Measurements from ENCODE around the gene NLGN1. TPM values are rescaled to one million over a fixed set of nuclear protein-coding genes. Genes with fewer than 3 reads are reported as not detected.
A peak's percentile ranks its signal among the peaks of the same experiment; 100 is the strongest.
"Not testable (repeated sequence)": the region's sequence is repeated elsewhere in the genome, so short reads cannot be mapped to it uniquely, and the experiment has no call there.

Gene NLGN1
- total and polyA plus RNA-seq, 11 donors, result 1.8 to 27.6 (median 15.5) TPM

DNA sequence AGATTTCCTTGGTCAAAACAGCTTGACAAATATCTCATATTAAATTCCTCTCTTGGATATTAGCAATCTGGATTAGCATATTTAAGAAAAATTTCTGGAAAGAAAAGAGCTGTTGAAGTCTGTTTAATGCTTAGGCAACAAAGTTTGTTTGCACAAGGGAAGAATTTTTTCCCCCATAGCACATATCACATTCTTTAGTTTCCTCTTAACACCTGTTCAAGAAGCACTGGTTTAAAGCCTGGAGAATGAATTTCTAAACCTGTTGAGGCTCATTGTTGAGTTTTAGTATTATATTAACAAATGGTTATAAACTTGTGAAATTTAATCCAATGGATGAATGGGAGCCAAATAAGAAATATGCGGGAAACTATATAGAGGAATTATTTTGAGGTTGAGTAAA is 41.5 kb downstream of the NLGN1 start:
- H3K4me3 ChIP-seq, result no peak overlapping the region
- no peak for ATAC-seq
- DNase-seq, result no peak
- no peaks in the 10 kb centered on the region for H3K4me1 ChIP-seq
- no peaks in the 10 kb centered on the region for H3K36me3 ChIP-seq
- 86 to 96% (median 91%) methylated on average over 1 of the region's 1 CpG for WGBS, 4 donors
- no peaks in the 10 kb centered on the region for H3K9me3 ChIP-seq
- intact Hi-C loops (cut with DNase I), result no loop called here
- H3K27ac ChIP-seq, result no peak overlapping the region
- TF ChIP-seq POLR2A (IDR thresholded peaks at IDR 0.05) (no peak), CTCF (IDR thresholded peaks at IDR 0.05) (no peak)
- H3K27me3 ChIP-seq, result no peaks in the 10 kb centered on the region

DNA sequence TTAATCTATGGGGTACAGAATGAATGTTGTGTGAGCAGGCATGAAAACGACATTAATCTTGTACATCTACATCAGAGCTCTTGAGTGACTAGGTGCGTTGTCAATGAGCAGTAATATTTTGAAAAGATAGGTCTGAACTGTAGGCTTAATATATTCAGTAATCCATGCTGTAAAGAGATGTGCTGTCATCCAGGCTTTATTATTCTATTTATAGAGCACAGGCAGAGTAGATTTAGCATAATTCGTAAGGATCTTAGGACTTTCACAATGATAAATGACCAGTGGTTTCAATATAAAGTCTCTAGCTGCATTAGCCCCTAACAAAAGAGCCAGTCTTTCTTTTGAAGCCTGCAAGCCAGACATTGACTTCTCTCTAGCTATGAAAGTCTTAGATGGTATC is 43.0 kb downstream of the NLGN1 start:
- TF ChIP-seq POLR2A (IDR thresholded peaks at IDR 0.05), result no peak
- TF ChIP-seq CTCF (IDR thresholded peaks at IDR 0.05), result no peak
- Histone ChIP-seq H3K4me3 (no peak overlapping the region), H3K4me1 (no peaks in the 10 kb centered on the region), H3K36me3 (no peaks in the 10 kb centered on the region), H3K27me3 (no peaks in the 10 kb centered on the region), H3K9me3 (no peaks in the 10 kb centered on the region), H3K27ac (no peak overlapping the region)
- intact Hi-C loops (cut with DNase I), result no loop called here
- 48 to 77% (median 60%) methylated on average over 3 of the region's 3 CpGs for WGBS, 4 donors
- ATAC-seq (no peak), DNase-seq (no peak)

DNA sequence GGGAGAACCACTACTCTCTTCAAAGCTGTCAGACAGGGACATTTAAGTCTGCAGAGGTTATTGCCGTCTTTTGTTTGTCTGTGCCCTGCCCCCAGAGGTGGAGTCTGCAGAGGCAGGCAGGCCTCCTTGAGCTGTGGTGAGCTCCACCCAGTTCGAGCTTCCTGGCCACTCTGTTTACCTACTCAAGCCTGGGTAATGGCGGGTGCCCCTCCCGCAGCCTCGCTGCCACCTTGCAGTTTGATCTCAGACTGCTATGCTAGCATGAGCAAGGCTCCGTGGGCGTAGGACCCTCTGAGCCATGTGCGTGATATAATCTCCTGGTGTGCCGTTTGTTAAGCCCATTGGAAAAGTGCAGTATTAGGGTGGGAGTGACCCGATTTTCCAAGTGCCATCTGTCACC is 54.0 kb downstream of the NLGN1 start:
- H3K4me1 ChIP-seq; H3K27ac ChIP-seq; ATAC-seq; intact Hi-C loops (cut with DNase I); H3K27me3 ChIP-seq; H3K36me3 ChIP-seq; H3K4me3 ChIP-seq: not testable (repeated sequence)
- WGBS, 4 donors, result 88 to 95% (median 93%) methylated on average over 9 to 10 of the region's 10 CpGs
- peak in 1 of 5 donors; percentile 32 for DNase-seq
- H3K9me3 ChIP-seq, result peaks cover 0 to 14% (median 0%) of the 10 kb centered on the region in 12 donors

DNA sequence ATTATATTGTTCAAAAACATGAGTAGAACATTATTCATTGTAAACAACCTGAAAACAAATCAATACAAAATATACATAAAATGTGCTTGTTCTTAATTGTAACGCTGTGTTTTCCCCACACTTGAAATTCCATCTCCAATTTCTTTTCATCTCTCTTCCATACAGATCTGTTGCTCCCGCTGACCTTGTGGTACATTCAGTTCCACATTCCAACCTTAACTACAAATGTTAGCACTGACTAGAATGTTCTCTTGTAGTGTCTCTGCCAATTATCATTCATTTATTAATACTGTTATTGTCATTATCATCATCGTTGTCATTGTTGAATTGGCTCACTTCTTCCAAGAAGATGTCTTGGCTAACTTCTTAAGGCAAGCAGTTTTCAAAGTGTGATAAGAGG is 65.7 kb downstream of the NLGN1 start:
- Histone ChIP-seq H3K36me3 (no peaks in the 10 kb centered on the region), H3K4me1 (peaks cover 0 to 12% (median 0%) of the 10 kb centered on the region in 12 donors), H3K9me3 (no peaks in the 10 kb centered on the region), H3K27me3 (no peaks in the 10 kb centered on the region), H3K27ac (no peak overlapping the region), H3K4me3 (no peak overlapping the region)
- TF ChIP-seq CTCF (IDR thresholded peaks at IDR 0.05) (no peak), POLR2A (IDR thresholded peaks at IDR 0.05) (no peak)
- peak; percentile 42 to 71 (median 56) for ATAC-seq
- intact Hi-C loops (cut with DNase I), result no loop called here
- WGBS, 4 donors, result 39 to 48% (median 45%) methylated on average over 3 of the region's 3 CpGs
- no peak for DNase-seq

- TF ChIP-seq POLR2A (IDR thresholded peaks at IDR 0.05), result no peak
- TF ChIP-seq CTCF (IDR thresholded peaks at IDR 0.05), result no peak
- Histone ChIP-seq H3K4me3 (no peak overlapping the region), H3K27ac (no peak overlapping the region), H3K9me3 (no peaks in the 10 kb centered on the region), H3K36me3 (no peaks in the 10 kb centered on the region), H3K4me1 (peaks cover 0 to 12% (median 0%) of the 10 kb centered on the region in 12 donors), H3K27me3 (no peaks in the 10 kb centered on the region)
- WGBS, 4 donors, result 59 to 65% (median 61%) methylated on average over 1 of the region's 1 CpG
- DNase-seq (no peak), ATAC-seq (no peak)
- intact Hi-C loops (cut with DNase I), result no loop called here
Measured at GRCh38 chr3:173465112-173465511, 67.6 kb downstream of the NLGN1 start.

Measured in heart left ventricle (tissue), 16 donors.